ENCODE results near the gene OLIG1.

GRCh38 chr21:33080776-33081175 is 10.8 kb downstream of the OLIG1 start:
- TF ChIP-seq CTCF (IDR thresholded peaks at IDR 0.05) (no peak), POLR2A (IDR thresholded peaks at IDR 0.05) (no peak)
